ENCODE results near the gene BACH2. TPM values are rescaled to one million over a fixed set of nuclear protein-coding genes. Genes with fewer than 3 reads are reported as not detected.

Gene BACH2
- total RNA-seq, 2 donors from 2014 or later: 3.0 to 22.9 TPM

DNA sequence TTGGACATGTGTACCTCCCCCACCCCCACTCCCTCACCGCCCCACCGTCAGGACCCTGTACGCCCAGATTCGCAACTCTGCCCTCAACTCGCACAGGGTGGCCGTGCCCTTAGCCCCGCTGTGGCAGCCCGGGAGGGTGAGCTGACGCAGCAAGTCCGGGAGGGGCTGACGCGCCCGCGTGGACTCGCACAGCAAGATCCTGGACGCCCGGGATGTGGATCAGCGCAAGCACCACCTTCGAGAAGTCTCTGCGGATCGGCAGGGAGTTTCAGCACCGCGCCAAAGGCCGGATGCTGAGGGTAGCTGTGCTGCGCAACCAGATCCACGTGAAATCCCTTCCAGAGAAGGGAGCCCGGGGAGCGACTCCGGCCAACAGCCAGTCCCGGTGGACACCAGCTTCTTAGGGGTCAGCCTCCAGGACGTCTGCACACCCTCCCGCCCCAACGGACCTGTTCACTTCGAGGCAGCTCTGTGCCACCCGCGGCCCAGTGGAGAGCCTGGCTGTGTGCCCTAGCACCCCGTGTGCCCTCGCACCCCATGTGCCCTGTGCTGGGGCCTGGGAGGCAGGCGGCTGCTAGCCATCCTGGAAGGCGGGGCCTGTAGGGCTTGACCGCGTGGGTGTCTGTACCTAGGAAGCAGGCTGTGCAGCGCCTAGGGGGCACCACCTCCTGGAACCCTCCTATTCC is 409.0 kb downstream of the BACH2 start:
- Mint-ChIP-seq H3K4me1 (peaks cover 5% of the 10 kb centered on the region), H3K4me3 (no peak overlapping the region), H3K9me3 (no peaks in the 10 kb centered on the region), H3K36me3 (ENCODE audit: low read depth) (no peaks in the 10 kb centered on the region), H3K27ac (no peak overlapping the region), H3K27me3 (peaks cover 17% of the 10 kb centered on the region)
- ATAC-seq (replicated peaks): peak; percentile 38

- Mint-ChIP-seq H3K27me3 (peaks cover 14% of the 10 kb centered on the region), H3K27ac (no peak overlapping the region), H3K9me3 (no peaks in the 10 kb centered on the region), H3K4me3 (no peak overlapping the region), H3K36me3 (ENCODE audit: low read depth) (no peaks in the 10 kb centered on the region), H3K4me1 (peaks cover 5% of the 10 kb centered on the region)
- ATAC-seq (replicated peaks): no peak
These were observed 410.1 kb downstream of the BACH2 start for GRCh38 chr6:89886378-89887120.

Data from activated T-helper 17 cell treated with anti-CD3 and anti-CD28 coated beads, Interleukin-2, amount 50 U/mL, for 72 hours (primary cell).